ENCODE measurements around the gene RELL1.

The RELL1 gene

GRCh38 chr4:37664696-37665095 is 21.5 kb downstream of the RELL1 start:
- TF ChIP-seq, protein P1, sequence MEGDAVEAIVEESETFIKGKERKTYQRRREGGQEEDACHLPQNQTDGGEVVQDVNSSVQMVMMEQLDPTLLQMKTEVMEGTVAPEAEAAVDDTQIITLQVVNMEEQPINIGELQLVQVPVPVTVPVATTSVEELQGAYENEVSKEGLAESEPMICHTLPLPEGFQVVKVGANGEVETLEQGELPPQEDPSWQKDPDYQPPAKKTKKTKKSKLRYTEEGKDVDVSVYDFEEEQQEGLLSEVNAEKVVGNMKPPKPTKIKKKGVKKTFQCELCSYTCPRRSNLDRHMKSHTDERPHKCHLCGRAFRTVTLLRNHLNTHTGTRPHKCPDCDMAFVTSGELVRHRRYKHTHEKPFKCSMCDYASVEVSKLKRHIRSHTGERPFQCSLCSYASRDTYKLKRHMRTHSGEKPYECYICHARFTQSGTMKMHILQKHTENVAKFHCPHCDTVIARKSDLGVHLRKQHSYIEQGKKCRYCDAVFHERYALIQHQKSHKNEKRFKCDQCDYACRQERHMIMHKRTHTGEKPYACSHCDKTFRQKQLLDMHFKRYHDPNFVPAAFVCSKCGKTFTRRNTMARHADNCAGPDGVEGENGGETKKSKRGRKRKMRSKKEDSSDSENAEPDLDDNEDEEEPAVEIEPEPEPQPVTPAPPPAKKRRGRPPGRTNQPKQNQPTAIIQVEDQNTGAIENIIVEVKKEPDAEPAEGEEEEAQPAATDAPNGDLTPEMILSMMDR (conservative IDR thresholded peaks at IDR 0.05): no peak
- H3K27ac ChIP-seq: no peak overlapping the region

DNA sequence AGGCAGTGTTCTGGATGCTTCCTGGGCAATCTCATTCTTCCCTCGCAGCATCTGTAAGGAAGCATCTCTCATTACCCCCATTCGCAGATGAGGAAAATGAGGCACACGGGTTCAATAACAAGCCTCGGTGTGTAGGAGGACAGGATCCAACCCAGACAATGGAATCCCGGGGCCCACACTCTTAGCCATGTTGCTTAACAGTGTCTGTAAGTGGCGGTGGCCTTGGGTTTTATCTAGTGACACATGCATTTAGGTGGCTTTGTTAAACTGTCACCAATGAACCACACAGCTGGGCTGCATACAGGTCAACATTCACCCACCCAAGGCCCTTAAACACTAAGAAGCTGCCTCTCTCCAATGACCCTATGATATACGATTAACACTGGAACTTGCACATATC is 22.6 kb downstream of the RELL1 start:
- no peak overlapping the region for H3K27ac ChIP-seq
- TF ChIP-seq, protein P1 (conservative IDR thresholded peaks at IDR 0.05): no peak

DNA sequence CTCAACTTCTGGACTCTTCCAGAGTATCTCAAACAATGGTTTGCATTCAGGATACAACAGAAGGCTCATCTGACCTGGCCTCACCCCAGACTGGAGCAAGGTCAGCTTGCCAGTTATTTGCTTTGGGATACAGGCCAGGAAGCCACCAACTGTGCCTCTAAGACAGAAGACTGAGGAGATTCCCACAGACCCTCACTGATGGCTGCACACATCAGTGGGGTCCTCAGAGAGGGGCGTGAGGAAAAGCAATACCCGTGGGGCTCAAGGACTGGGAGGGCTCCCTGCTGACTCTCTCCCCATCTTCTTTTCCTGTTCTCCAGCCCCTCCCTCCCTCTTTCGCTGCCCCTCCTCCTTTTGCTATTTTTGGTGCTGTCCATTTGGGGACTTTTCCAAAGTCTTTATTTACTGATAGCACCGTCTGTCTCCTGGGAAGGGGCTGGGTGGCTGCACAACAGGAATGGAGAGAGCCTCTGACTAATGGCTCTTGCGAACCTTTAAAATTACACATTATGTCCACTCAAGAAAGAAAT is 23.2 kb downstream of the RELL1 start:
- TF ChIP-seq, protein P1 (conservative IDR thresholded peaks at IDR 0.05): no peak
- H3K27ac ChIP-seq: no peak overlapping the region

- H3K27ac ChIP-seq: no peak overlapping the region
- TF ChIP-seq, protein P1 (conservative IDR thresholded peaks at IDR 0.05): no peak
These were observed 23.9 kb downstream of the RELL1 start for GRCh38 chr4:37662251-37662650.

DNA sequence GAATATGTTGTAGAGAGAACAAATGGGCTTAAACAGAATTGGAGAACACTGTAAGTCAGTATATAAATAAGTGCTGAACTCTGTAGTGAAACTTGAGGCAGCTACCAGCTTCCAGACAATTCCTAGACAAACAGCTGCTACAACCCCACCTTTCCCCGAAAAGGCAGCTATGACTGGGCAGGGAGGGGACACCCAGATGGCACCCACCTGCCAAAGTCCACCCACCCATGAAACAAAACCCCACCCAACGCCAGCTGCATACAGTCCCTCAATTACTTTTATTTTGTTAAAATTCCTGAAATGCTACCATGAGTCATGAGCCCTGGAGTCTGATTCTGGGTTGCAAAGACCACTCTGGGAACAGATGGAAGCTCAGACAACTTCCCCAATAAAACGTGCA is 24.4 kb downstream of the RELL1 start:
- TF ChIP-seq, protein P1 (conservative IDR thresholded peaks at IDR 0.05): no peak
- no peak overlapping the region for H3K27ac ChIP-seq

DNA sequence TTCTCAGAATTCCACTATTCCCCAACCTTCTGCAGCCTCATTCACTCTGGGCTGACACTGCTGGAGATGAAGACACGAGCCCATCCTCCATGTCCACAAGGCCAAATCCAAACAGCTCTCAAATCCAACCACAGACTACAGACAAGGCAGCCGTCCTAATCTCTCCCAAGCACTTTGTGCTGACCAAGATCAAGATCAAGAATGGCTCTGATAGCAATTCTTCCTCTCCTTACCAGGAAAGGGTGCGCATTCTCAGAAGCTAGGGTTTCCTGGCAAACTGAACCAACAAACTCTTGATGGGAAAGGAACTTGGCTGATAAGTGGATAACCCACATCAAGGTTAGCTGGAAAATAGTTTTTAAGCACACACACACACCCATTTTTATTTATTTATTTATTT is 26.5 kb downstream of the RELL1 start:
- no peak overlapping the region for H3K27ac ChIP-seq
- TF ChIP-seq, protein P1 (conservative IDR thresholded peaks at IDR 0.05): no peak

GRCh38 chr4:37656649-37657048 is 29.5 kb downstream of the RELL1 start:
- TF ChIP-seq, protein P1 (conservative IDR thresholded peaks at IDR 0.05): no peak
- no peak overlapping the region for H3K27ac ChIP-seq

Measured in VCaP (cell line).